Trophoblast cell (in vitro differentiated cells and primary cell): Measurements from ENCODE around the gene AFG1L.

Source experiments
- DNase-seq, 2 donors: peaks; one replicate each; pipeline ENCODE4 v3.0.0-alpha.2; 2016
- H2AFZ ChIP-seq: 2 replicates; pipeline ENCODE4 v1.6.1; 2013; ENCODE audit warnings: low read length, moderate library complexity, mild to moderate bottlenecking; ENCODE audit not compliant: insufficient read depth, poor library complexity
- H2AK5ac ChIP-seq: 2 replicates; pipeline ENCODE4 v1.6.1; 2013; ENCODE audit warnings: mild to moderate bottlenecking, low read length
- H2BK120ac ChIP-seq: 2 replicates; pipeline ENCODE4 v1.6.1; 2013; ENCODE audit warnings: low read length, mild to moderate bottlenecking, moderate library complexity; ENCODE audit not compliant: insufficient read depth, poor library complexity
- H2BK12ac ChIP-seq: 2 replicates; pipeline ENCODE4 v1.6.1; 2013; ENCODE audit warnings: mild to moderate bottlenecking, low read length, moderate library complexity
- H2BK5ac ChIP-seq: 2 replicates; pipeline ENCODE4 v1.6.1; 2013; ENCODE audit warnings: low read length, low read depth, moderate library complexity, mild to moderate bottlenecking; ENCODE audit not compliant: poor library complexity
- H3K14ac ChIP-seq: 2 replicates; pipeline ENCODE4 v1.6.1; 2013; ENCODE audit warnings: mild to moderate bottlenecking, low read length
- H3K18ac ChIP-seq: 2 replicates; pipeline ENCODE4 v1.6.1; 2013; ENCODE audit warnings: mild to moderate bottlenecking, low read length
- H3K23ac ChIP-seq: 2 replicates; pipeline ENCODE4 v1.6.1; 2013; ENCODE audit warnings: low read length
- H3K27ac ChIP-seq: 2 replicates; pipeline ENCODE4 v1.5.1; 2013; ENCODE audit warnings: low read depth, mild to moderate bottlenecking, inconsistent platforms, low read length, moderate library complexity
- H3K27me3 ChIP-seq: 2 replicates; pipeline ENCODE4 v1.6.1; 2013; ENCODE audit warnings: inconsistent platforms, mild to moderate bottlenecking, low read length, moderate library complexity; ENCODE audit not compliant: insufficient read depth
- H3K36me3 ChIP-seq, 2 experiments: 1 replicate in 1 of 2; 2 replicates in 1 of 2; pipeline ENCODE4 v1.6.1; 2013; ENCODE audit warnings: low read length in 2 of 2, mild to moderate bottlenecking in 2 of 2, moderate library complexity in 1 of 2; ENCODE audit not compliant: insufficient read depth in 2 of 2, control insufficient read depth in 1 of 2
- H3K4ac ChIP-seq: 2 replicates; pipeline ENCODE4 v1.6.1; 2013; ENCODE audit warnings: low read depth, mild to moderate bottlenecking, low read length, moderate library complexity
- H3K4me1 ChIP-seq, 2 experiments: 1 replicate in 1 of 2; 2 replicates in 1 of 2; pipeline ENCODE4 v1.6.1; 2013; ENCODE audit warnings: low read length in 2 of 2, mild to moderate bottlenecking in 2 of 2, moderate library complexity in 1 of 2; ENCODE audit not compliant: insufficient read depth in 2 of 2, control insufficient read depth in 1 of 2
- H3K4me2 ChIP-seq: 2 replicates; pipeline ENCODE4 v1.6.1; 2013; ENCODE audit warnings: inconsistent platforms, mild to moderate bottlenecking, low read length, moderate library complexity
- H3K4me3 ChIP-seq: 2 replicates; pipeline ENCODE4 v1.5.1; 2013; ENCODE audit warnings: mild to moderate bottlenecking, low read depth, low read length, inconsistent platforms
- H3K79me1 ChIP-seq: one replicate; pipeline ENCODE4 v1.6.1; 2013; ENCODE audit warnings: low read length
- H3K79me2 ChIP-seq: 2 replicates; pipeline ENCODE4 v1.6.1; 2013; ENCODE audit warnings: low read length, mild to moderate bottlenecking; ENCODE audit not compliant: control insufficient read depth, insufficient read depth, poor library complexity
- H3K9ac ChIP-seq: 2 replicates; pipeline ENCODE4 v1.6.1; 2013; ENCODE audit warnings: mild to moderate bottlenecking, low read length
- H3K9me3 ChIP-seq: 2 replicates; pipeline ENCODE4 v1.6.1; 2013; ENCODE audit warnings: low read depth, mild to moderate bottlenecking, control low read depth, inconsistent platforms, low read length; ENCODE audit not compliant: insufficient read depth
- H4K12ac ChIP-seq: 2 replicates; pipeline ENCODE4 v1.6.1; 2013; ENCODE audit warnings: low read depth, mild to moderate bottlenecking, low read length, moderate library complexity
- H4K8ac ChIP-seq: 2 replicates; pipeline ENCODE4 v1.6.1; 2013; ENCODE audit warnings: low read depth, mild to moderate bottlenecking, low read length, moderate library complexity
- H4K91ac ChIP-seq: one replicate; pipeline ENCODE4 v1.6.1; 2013; ENCODE audit warnings: low read depth, mild to moderate bottlenecking, low read length, moderate library complexity
- WGBS: extraction: QIAGEN DNeasy Blood & Tissue Kit; methylation state at CpG from one replicate; pipeline ENCODE4 v1.1.7; 2013; ENCODE audit warnings: missing lambda C conversion rate; ENCODE audit not compliant: insufficient read length, insufficient coverage; ENCODE audit errors: extremely low coverage; 5-methylcytosine and 5-hydroxymethylcytosine counted together

The AFG1L gene

GRCh38 chr6:108251252-108251651 lies 43.6 kb upstream of the AFG1L start:
- Histone ChIP-seq H3K79me1 (peaks cover 5% of the 10 kb centered on the region), H4K12ac (no peak overlapping the region), H3K4me3 (no peak overlapping the region), H2AK5ac (no peak overlapping the region), H2BK12ac (no peak overlapping the region), H3K9ac (no peak overlapping the region), H2BK120ac (no peak overlapping the region), H3K79me2 (peaks cover 5% of the 10 kb centered on the region), H4K8ac (no peak overlapping the region), H3K27ac (peak overlapping the region; percentile 30), H2BK5ac (no peak overlapping the region), H3K27me3 (no peaks in the 10 kb centered on the region), H3K4me1 (peaks cover 12 to 17% of the 10 kb centered on the region in 2 experiments), H3K23ac (no peak overlapping the region), H3K4me2 (no peak overlapping the region), H2AFZ (no peak overlapping the region), H3K9me3 (no peaks in the 10 kb centered on the region), H3K4ac (no peak overlapping the region), H3K36me3 (peaks cover 3 to 6% of the 10 kb centered on the region in 2 experiments), H3K18ac (no peak overlapping the region), H3K14ac (no peak overlapping the region), H4K91ac (no peak overlapping the region)
- WGBS = no CpG with 5 or more reads among the region's 2 CpGs
- DNase-seq = no peak

DNA sequence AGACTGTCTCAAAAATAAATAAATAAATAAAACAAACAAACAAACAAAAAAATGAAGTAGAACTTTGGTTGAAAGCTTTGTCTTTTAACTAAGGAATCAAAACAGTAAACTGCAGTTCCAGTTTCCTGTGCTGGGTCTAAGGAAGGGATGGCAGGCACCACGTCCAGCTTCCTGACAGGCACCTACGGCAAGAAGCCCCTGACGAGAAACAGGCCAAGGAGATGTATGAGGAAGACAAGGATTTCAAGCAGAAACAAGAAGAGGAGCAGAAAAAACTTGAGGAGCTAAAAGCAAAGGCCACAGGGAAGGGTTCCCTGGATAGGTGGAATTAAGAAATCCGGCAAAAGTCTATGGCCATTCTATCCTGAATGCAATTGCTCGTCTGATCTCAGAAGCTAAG lies 42.8 kb upstream of the AFG1L start:
- Histone ChIP-seq H3K27ac (peak overlapping the region; percentile 57), H3K18ac (no peak overlapping the region), H3K4me3 (no peak overlapping the region), H3K9me3 (no peaks in the 10 kb centered on the region), H2BK5ac (peak overlapping the region; percentile 40), H2AK5ac (no peak overlapping the region), H3K9ac (no peak overlapping the region), H4K91ac (no peak overlapping the region), H3K23ac (no peak overlapping the region), H2BK12ac (no peak overlapping the region), H3K4ac (peak overlapping the region; percentile 36), H2AFZ (no peak overlapping the region), H4K12ac (no peak overlapping the region), H3K4me2 (peak overlapping the region; percentile 21), H3K36me3 (peaks cover 3 to 7% of the 10 kb centered on the region in 2 experiments), H4K8ac (peak overlapping the region; percentile 19), H3K14ac (no peak overlapping the region), H3K27me3 (no peaks in the 10 kb centered on the region), H3K79me2 (peaks cover 5% of the 10 kb centered on the region), H3K4me1 (peaks cover 12 to 17% of the 10 kb centered on the region in 2 experiments), H2BK120ac (peak overlapping the region; percentile 51), H3K79me1 (peaks cover 5% of the 10 kb centered on the region)
- no CpG with 5 or more reads among the region's 5 CpGs for WGBS
- no peak for DNase-seq

DNA sequence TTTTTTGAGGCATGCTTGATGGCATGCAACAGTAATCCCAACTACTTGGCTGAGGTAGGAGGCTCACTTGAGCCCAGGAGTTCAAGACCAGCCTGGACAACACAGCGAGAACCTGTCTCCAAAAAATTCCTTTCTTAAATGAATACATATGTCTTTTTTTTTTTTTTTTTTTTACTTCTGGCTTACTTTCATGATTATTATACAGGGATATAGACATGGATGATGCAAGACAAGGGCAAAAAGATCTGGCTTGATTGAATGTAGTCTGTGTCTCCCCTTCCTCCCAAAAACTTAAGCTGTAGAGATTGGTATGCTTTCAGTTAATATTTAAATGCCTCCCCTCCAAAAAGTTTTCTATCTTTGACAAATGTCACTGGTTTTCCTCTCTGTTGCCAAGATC lies 41.6 kb upstream of the AFG1L start:
- Histone ChIP-seq H3K79me2 (peaks cover 8% of the 10 kb centered on the region), H2AFZ (no peak overlapping the region), H3K36me3 (peaks cover 5 to 11% of the 10 kb centered on the region in 2 experiments), H3K4me1 (peaks cover 12 to 17% of the 10 kb centered on the region in 2 experiments), H3K27ac (no peak overlapping the region), H3K18ac (no peak overlapping the region), H4K8ac (no peak overlapping the region), H3K14ac (no peak overlapping the region), H2BK120ac (no peak overlapping the region), H3K79me1 (peaks cover 5% of the 10 kb centered on the region), H3K4me3 (no peak overlapping the region), H4K12ac (no peak overlapping the region), H2AK5ac (no peak overlapping the region), H4K91ac (no peak overlapping the region), H3K4ac (no peak overlapping the region), H3K23ac (no peak overlapping the region), H2BK5ac (no peak overlapping the region), H3K9ac (no peak overlapping the region), H2BK12ac (no peak overlapping the region), H3K27me3 (no peaks in the 10 kb centered on the region), H3K9me3 (no peaks in the 10 kb centered on the region), H3K4me2 (no peak overlapping the region)
- WGBS = no CpG with 5 or more reads among the region's 1 CpG
- DNase-seq = no peak

GRCh38 chr6:108254433-108255410 lies 40.1 kb upstream of the AFG1L start:
- Histone ChIP-seq H2BK5ac (peak overlapping the region; percentile 44), H3K4me3 (no peak overlapping the region), H3K14ac (no peak overlapping the region), H3K79me1 (peaks cover 5% of the 10 kb centered on the region), H3K79me2 (peaks cover 10% of the 10 kb centered on the region), H3K9ac (no peak overlapping the region), H3K23ac (no peak overlapping the region), H4K8ac (no peak overlapping the region), H3K4me2 (peak overlapping the region; percentile 12), H3K9me3 (no peaks in the 10 kb centered on the region), H2BK120ac (no peak overlapping the region), H3K27me3 (no peaks in the 10 kb centered on the region), H3K4ac (peak overlapping the region; percentile 52), H3K36me3 (peaks cover 8 to 14% of the 10 kb centered on the region in 2 experiments), H2AFZ (no peak overlapping the region), H3K18ac (no peak overlapping the region), H2AK5ac (no peak overlapping the region), H3K4me1 (peaks cover 12 to 22% of the 10 kb centered on the region in 2 experiments), H4K91ac (no peak overlapping the region), H3K27ac (peak overlapping the region; percentile 33), H4K12ac (no peak overlapping the region), H2BK12ac (no peak overlapping the region)
- no CpG with 5 or more reads among the region's 4 CpGs for WGBS
- no peak for DNase-seq
